Stimulated activated effector memory CD8-positive, alpha-beta T cell treated with anti-CD3 and anti-CD28 coated beads, Interleukin-12 subunit alpha, Interleukin-12 subunit beta, amount 100 ng/mL, for 72 hours (primary cell): ENCODE results near the gene MOCS3.

Experiments
- ATAC-seq: fragments of 150-1000 bp; cut with Tn5 transposase; 2 replicates; pipeline ENCODE4 v1.10.0; 2021
- DNase-seq, 2 donors: peaks; one replicate each; pipeline ENCODE4 v3.0.0; 2021 to 2022; ENCODE audit warnings: low spot score in 2 of 2
- H3K27ac Mint-ChIP-seq: one replicate; pipeline ENCODE4 v1.8.0; 2022; ENCODE audit warnings: mild to moderate bottlenecking, mixed read lengths
- H3K36me3 Mint-ChIP-seq: one replicate; pipeline ENCODE4 v1.8.0; 2022; ENCODE audit warnings: mild to moderate bottlenecking, mixed read lengths
- H3K4me1 Mint-ChIP-seq: one replicate; pipeline ENCODE4 v1.8.0; 2022; ENCODE audit warnings: mixed read lengths
- H3K4me3 Mint-ChIP-seq: one replicate; pipeline ENCODE4 v1.8.0; 2022; ENCODE audit warnings: mild to moderate bottlenecking, mixed read lengths
- H3K9me3 Mint-ChIP-seq: one replicate; pipeline ENCODE4 v1.8.0; 2022; ENCODE audit warnings: mixed read lengths

MOCS3 gene

GRCh38 chr20:50958615-50959542 lies at the start of gene MOCS3:
Gene MOCS3 (plus strand): TSS chr20:50958818. CDS start chr20:50958843, 25 bp downstream.
- Mint-ChIP-seq H3K4me3 (peak within 1 kb of the TSS; percentile 94), H3K9me3 (no peaks in the 10 kb centered on the region), H3K27ac (peak within 1 kb of the TSS; percentile 100), H3K4me1 (peaks cover 41% of the 10 kb centered on the region), H3K36me3 (peaks cover 66% of the 10 kb centered on the region)
- DNase-seq (peak; percentile 44 to 87), ATAC-seq (peak; percentile 81)

GRCh38 chr20:50909413-50909812 lies 49.2 kb upstream of the MOCS3 start:
- ATAC-seq (no peak), DNase-seq (no peak)
- Mint-ChIP-seq H3K27ac (peak overlapping the region; percentile 9), H3K4me3 (no peak overlapping the region), H3K9me3 (no peaks in the 10 kb centered on the region), H3K4me1 (peaks cover 47% of the 10 kb centered on the region), H3K36me3 (peaks cover 89% of the 10 kb centered on the region)

- Mint-ChIP-seq H3K36me3 (peaks cover 84% of the 10 kb centered on the region), H3K27ac (peak overlapping the region; percentile 26), H3K9me3 (no peaks in the 10 kb centered on the region), H3K4me3 (no peak overlapping the region), H3K4me1 (peaks cover 58% of the 10 kb centered on the region)
- ATAC-seq (no peak), DNase-seq (no peak)
These were observed 47.6 kb upstream of the MOCS3 start for GRCh38 chr20:50911030-50911429.

- DNase-seq, result no peak
- peak; percentile 55 for ATAC-seq
- no peak overlapping the region for H3K4me3 Mint-ChIP-seq
- peaks cover 64% of the 10 kb centered on the region for H3K4me1 Mint-ChIP-seq
- no peaks in the 10 kb centered on the region for H3K9me3 Mint-ChIP-seq
- H3K36me3 Mint-ChIP-seq, result peaks cover 79% of the 10 kb centered on the region
- H3K27ac Mint-ChIP-seq, result peak overlapping the region; percentile 26
These were observed 46.9 kb upstream of the MOCS3 start for GRCh38 chr20:50911716-50912115.

- H3K4me3 Mint-ChIP-seq, result peak overlapping the region; percentile 36
- ATAC-seq, result peak; percentile 99
- H3K9me3 Mint-ChIP-seq, result no peaks in the 10 kb centered on the region
- peaks cover 78% of the 10 kb centered on the region for H3K4me1 Mint-ChIP-seq
- peaks cover 76% of the 10 kb centered on the region for H3K36me3 Mint-ChIP-seq
- peak overlapping the region; percentile 83 for H3K27ac Mint-ChIP-seq
- DNase-seq, result no peak
These were observed 44.8 kb upstream of the MOCS3 start for GRCh38 chr20:50913690-50914375.

GRCh38 chr20:50915424-50915823 lies 43.2 kb upstream of the MOCS3 start:
- peaks cover 80% of the 10 kb centered on the region for H3K4me1 Mint-ChIP-seq
- no peak for ATAC-seq
- DNase-seq, result no peak
- H3K9me3 Mint-ChIP-seq, result no peaks in the 10 kb centered on the region
- H3K4me3 Mint-ChIP-seq, result no peak overlapping the region
- peak overlapping the region; percentile 83 for H3K27ac Mint-ChIP-seq
- peaks cover 75% of the 10 kb centered on the region for H3K36me3 Mint-ChIP-seq

GRCh38 chr20:50916257-50916656 lies 42.4 kb upstream of the MOCS3 start:
- no peak for DNase-seq
- no peak for ATAC-seq
- Mint-ChIP-seq H3K9me3 (no peaks in the 10 kb centered on the region), H3K36me3 (peaks cover 77% of the 10 kb centered on the region), H3K4me3 (no peak overlapping the region), H3K4me1 (peaks cover 81% of the 10 kb centered on the region), H3K27ac (peak overlapping the region; percentile 46)

- peaks cover 76% of the 10 kb centered on the region for H3K36me3 Mint-ChIP-seq
These were observed 41.7 kb upstream of the MOCS3 start for GRCh38 chr20:50916934-50917333.

GRCh38 chr20:50918403-50918802 lies 40.2 kb upstream of the MOCS3 start:
- Mint-ChIP-seq H3K4me3 (no peak overlapping the region), H3K27ac (no peak overlapping the region), H3K36me3 (peaks cover 80% of the 10 kb centered on the region), H3K4me1 (peaks cover 75% of the 10 kb centered on the region), H3K9me3 (no peaks in the 10 kb centered on the region)
- DNase-seq (no peak), ATAC-seq (no peak)

More at GRCh38 chr20:50916934-50917333, 41.7 kb upstream of the MOCS3 start:
- Mint-ChIP-seq H3K9me3 (no peaks in the 10 kb centered on the region), H3K27ac (peak overlapping the region; percentile 46), H3K4me1 (peaks cover 80% of the 10 kb centered on the region), H3K4me3 (no peak overlapping the region)
- ATAC-seq, result no peak
- no peak for DNase-seq

GRCh38 chr20:50919567-50919966 lies 39.1 kb upstream of the MOCS3 start:
- Mint-ChIP-seq H3K4me1 (peaks cover 63% of the 10 kb centered on the region), H3K9me3 (no peaks in the 10 kb centered on the region), H3K27ac (peak overlapping the region; percentile 74), H3K36me3 (peaks cover 79% of the 10 kb centered on the region), H3K4me3 (no peak overlapping the region)
- ATAC-seq (no peak), DNase-seq (no peak)

- H3K27ac Mint-ChIP-seq, result peak overlapping the region; percentile 74
- ATAC-seq (peak; percentile 91), DNase-seq (no peak)
- H3K4me1 Mint-ChIP-seq, result peaks cover 65% of the 10 kb centered on the region
- no peaks in the 10 kb centered on the region for H3K9me3 Mint-ChIP-seq
- H3K4me3 Mint-ChIP-seq, result no peak overlapping the region
- H3K36me3 Mint-ChIP-seq, result peaks cover 85% of the 10 kb centered on the region
These were observed 37.6 kb upstream of the MOCS3 start for GRCh38 chr20:50920997-50921396.

GRCh38 chr20:50921803-50922501 lies 36.7 kb upstream of the MOCS3 start:
- Mint-ChIP-seq H3K4me3 (no peak overlapping the region), H3K9me3 (no peaks in the 10 kb centered on the region), H3K4me1 (peaks cover 57% of the 10 kb centered on the region), H3K27ac (peak overlapping the region; percentile 74), H3K36me3 (peaks cover 89% of the 10 kb centered on the region)
- ATAC-seq, result no peak
- DNase-seq, result no peak

- H3K9me3 Mint-ChIP-seq, result no peaks in the 10 kb centered on the region
- ATAC-seq (peak; percentile 50), DNase-seq (no peak)
- H3K27ac Mint-ChIP-seq, result no peak overlapping the region
- no peak overlapping the region for H3K4me3 Mint-ChIP-seq
- H3K4me1 Mint-ChIP-seq, result peaks cover 63% of the 10 kb centered on the region
- peaks cover 96% of the 10 kb centered on the region for H3K36me3 Mint-ChIP-seq
These were observed 34.2 kb upstream of the MOCS3 start for GRCh38 chr20:50924261-50924920.

- DNase-seq, result no peak
- H3K4me1 Mint-ChIP-seq, result peaks cover 51% of the 10 kb centered on the region
- peaks cover 93% of the 10 kb centered on the region for H3K36me3 Mint-ChIP-seq
- ATAC-seq, result no peak
- peak overlapping the region; percentile 34 for H3K27ac Mint-ChIP-seq
- H3K4me3 Mint-ChIP-seq, result no peak overlapping the region
- no peaks in the 10 kb centered on the region for H3K9me3 Mint-ChIP-seq
These were observed 32.1 kb upstream of the MOCS3 start for GRCh38 chr20:50926530-50926929.

- Mint-ChIP-seq H3K4me1 (peaks cover 43% of the 10 kb centered on the region), H3K36me3 (peaks cover 95% of the 10 kb centered on the region), H3K4me3 (peak overlapping the region; percentile 90), H3K9me3 (no peaks in the 10 kb centered on the region), H3K27ac (no peak overlapping the region)
- no peak for DNase-seq
- no peak for ATAC-seq
These were observed 30.1 kb upstream of the MOCS3 start for GRCh38 chr20:50928469-50928868.
